Activated T-cell treated with anti-CD3 and anti-CD28 coated beads, Interleukin-2, amount 50 U/mL, for 4 hours (primary cell): ENCODE measurements around the gene NECTIN1. TPM values are rescaled to one million over a fixed set of nuclear protein-coding genes. Genes with fewer than 3 reads are reported as not detected.

ENCODE experiments used
- ATAC-seq, 2 donors: fragments of 200-7000 bp; cut with Tn5 transposase; one replicate each; pipeline ENCODE4 v1.10.0; 2021
- DNase-seq: peaks from one replicate; pipeline ENCODE4 v3.0.0-alpha.2; 2020
- H3K27me3 Mint-ChIP-seq: one replicate; pipeline ENCODE4 v1.8.0; 2021; ENCODE audit warnings: low read depth, mixed read lengths
- H3K36me3 Mint-ChIP-seq: one replicate; pipeline ENCODE4 v1.8.0; 2022; ENCODE audit warnings: mixed read lengths; ENCODE audit not compliant: insufficient read depth
- H3K4me1 Mint-ChIP-seq: one replicate; pipeline ENCODE4 v1.8.0; 2021; ENCODE audit warnings: low read depth, mixed read lengths
- H3K4me3 Mint-ChIP-seq: one replicate; pipeline ENCODE4 v1.8.0; 2021; ENCODE audit warnings: mild to moderate bottlenecking, moderate library complexity, mixed read lengths
- H3K9me3 Mint-ChIP-seq: one replicate; pipeline ENCODE4 v1.8.0; 2021; ENCODE audit warnings: mixed read lengths
- total RNA-seq, 3 donors: library from RNA; stranded (reverse); gene quantifications; one replicate each; pipeline ENCODE4 v1.2.1, GENCODE V29; 2021

NECTIN1 gene
- total RNA-seq, 3 donors from 2014 or later, result 7.5 to 9.0 (median 8.3) TPM

DNA sequence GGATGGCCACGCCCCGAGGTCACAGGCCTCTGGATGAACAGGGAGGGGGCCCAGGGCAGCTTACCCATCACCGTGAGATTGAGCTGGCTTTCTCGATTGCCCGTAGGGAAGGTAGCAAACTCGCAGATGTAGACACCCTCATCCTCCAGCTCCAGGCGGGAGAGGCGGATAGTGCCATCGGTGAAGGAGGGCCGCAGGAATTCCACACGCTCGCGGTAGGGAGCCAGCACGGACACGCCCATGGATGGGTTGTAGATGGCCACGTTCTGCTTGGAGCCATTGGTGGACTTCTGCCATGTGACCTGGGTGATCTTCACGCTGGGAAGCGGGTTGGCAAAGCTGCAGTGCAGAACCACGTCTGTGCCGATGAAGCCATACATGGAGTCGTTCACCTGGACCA is 50.6 kb downstream of the NECTIN1 start:
- Mint-ChIP-seq H3K9me3 (no peaks in the 10 kb centered on the region), H3K4me3 (no peak overlapping the region), H3K36me3 (peaks cover 4% of the 10 kb centered on the region), H3K27me3 (no peaks in the 10 kb centered on the region), H3K4me1 (peaks cover 3% of the 10 kb centered on the region)
- ATAC-seq (no peak), DNase-seq (no peak)

DNA sequence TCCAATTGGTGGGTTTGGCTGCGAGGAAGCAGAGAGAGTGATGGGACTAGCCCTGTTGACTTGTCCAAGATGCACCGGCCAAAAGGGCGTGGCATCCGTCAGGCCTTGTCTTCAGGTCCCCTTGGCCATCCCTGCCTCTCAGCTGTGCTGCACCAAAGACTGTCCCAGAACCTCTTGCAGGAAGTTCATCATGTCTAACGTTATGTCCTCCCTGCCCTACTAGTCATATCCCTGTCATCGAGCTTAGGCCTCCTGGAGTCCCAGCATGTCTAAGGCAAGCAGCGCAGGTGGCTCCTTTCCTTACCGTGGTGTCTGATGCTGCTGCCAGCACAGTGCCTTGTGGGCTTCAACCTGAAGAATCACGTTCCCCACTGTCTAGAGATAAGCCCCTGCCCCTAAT is 51.2 kb downstream of the NECTIN1 start:
- peaks cover 3% of the 10 kb centered on the region for H3K4me1 Mint-ChIP-seq
- H3K27me3 Mint-ChIP-seq, result no peaks in the 10 kb centered on the region
- H3K4me3 Mint-ChIP-seq, result no peak overlapping the region
- no peaks in the 10 kb centered on the region for H3K9me3 Mint-ChIP-seq
- ATAC-seq (no peak), DNase-seq (no peak)
- H3K36me3 Mint-ChIP-seq, result peaks cover 4% of the 10 kb centered on the region

DNA sequence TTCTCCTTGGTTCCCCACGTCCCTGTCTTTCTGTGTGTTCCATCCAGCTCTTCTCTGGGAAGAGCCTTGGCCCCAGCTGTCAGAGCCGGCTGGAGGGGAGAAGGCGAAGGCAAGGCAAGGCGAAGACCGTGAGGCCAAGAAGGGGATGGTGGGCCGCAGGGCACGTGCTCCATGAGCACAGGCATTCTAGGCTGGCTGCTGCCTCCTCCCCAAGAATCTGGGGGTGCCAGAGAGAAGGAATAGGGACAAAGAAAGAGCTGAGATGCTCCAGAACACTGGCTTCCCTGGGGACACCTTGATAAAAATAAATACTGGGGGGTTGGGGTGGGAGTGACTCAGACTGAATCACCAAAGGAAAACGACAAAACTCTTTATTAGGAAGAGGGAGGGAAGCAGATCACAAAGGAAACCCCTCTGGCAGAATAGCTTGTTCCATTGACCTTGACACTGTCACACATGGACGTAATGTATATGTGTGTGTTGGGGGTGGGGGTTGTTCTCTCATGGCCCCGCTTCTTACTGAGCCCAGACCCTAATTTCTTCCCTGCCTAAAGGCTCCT is 52.5 kb downstream of the NECTIN1 start:
- peaks cover 3% of the 10 kb centered on the region for H3K4me1 Mint-ChIP-seq
- H3K36me3 Mint-ChIP-seq, result peaks cover 4% of the 10 kb centered on the region
- no peak overlapping the region for H3K4me3 Mint-ChIP-seq
- H3K27me3 Mint-ChIP-seq, result no peaks in the 10 kb centered on the region
- ATAC-seq (no peak), DNase-seq (no peak)
- no peaks in the 10 kb centered on the region for H3K9me3 Mint-ChIP-seq

DNA sequence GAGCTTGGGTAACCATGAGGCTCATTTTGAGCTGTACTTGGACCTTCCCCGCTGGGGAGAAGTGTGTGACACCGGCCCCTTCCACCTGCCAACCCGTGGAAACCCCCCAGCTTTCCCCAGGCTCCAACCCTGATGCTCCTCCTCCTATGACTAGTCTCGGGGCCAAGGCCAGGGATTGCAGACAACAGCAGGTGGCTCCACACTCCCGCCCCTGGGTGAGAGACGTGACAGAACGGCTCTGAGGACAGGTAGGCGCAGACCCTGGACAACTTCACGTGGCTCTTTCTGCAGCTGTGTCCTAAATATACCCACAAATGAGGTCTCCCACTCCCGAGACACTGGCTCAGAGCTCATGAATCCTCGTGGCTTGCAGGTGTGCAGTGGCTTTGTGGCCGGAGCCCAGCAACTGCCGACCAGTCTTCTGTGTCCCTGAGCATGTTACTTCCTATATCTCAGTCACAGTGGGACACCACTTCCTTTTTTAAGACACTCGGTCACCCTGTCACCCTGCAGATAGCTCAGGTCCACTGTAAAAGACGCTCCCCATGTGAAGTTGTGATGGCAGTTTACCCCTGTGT is 55.2 kb downstream of the NECTIN1 start:
- Mint-ChIP-seq H3K4me3 (no peak overlapping the region), H3K27me3 (no peaks in the 10 kb centered on the region), H3K4me1 (peaks cover 3% of the 10 kb centered on the region), H3K9me3 (no peaks in the 10 kb centered on the region), H3K36me3 (peaks cover 4% of the 10 kb centered on the region)
- peak; percentile 62 to 74 for ATAC-seq
- no peak for DNase-seq

DNA sequence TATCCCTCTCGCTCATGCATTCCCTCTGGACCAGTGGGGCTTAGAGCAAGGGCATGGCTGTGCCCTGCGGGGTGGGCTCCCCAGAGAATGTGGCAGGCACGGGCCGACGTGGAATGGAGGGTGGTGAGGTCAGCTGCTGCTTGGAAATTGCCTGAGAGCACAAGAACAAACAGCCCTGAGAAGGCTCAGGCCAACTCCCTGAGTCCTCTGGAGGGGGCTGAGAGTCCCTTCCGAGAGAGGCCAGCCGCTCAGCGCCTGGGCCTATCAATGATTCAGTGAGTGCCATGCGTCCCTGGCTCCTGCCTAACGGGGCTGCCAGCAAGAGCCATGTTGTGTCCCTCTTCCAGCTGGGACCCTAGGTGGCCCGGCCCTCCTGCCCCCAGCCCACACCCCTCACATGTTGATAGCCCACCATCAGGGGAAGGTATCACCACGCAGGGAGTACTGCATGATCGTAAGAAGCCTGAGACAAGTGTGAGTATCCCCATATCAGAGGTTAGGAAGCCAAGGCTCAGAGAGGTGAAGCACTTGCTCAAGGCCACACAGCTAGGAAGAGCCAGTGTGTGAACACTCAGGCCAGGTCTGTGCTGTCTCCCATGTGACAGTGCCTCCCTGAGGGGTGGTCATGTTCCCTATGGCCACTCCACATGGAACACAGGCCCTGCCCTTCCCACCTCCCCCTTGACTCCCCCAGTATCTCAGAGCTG is 55.8 kb downstream of the NECTIN1 start:
- no peak for ATAC-seq
- Mint-ChIP-seq H3K4me3 (no peak overlapping the region), H3K36me3 (peaks cover 4% of the 10 kb centered on the region), H3K27me3 (no peaks in the 10 kb centered on the region), H3K4me1 (peaks cover 3% of the 10 kb centered on the region), H3K9me3 (no peaks in the 10 kb centered on the region)
- DNase-seq, result no peak

DNA sequence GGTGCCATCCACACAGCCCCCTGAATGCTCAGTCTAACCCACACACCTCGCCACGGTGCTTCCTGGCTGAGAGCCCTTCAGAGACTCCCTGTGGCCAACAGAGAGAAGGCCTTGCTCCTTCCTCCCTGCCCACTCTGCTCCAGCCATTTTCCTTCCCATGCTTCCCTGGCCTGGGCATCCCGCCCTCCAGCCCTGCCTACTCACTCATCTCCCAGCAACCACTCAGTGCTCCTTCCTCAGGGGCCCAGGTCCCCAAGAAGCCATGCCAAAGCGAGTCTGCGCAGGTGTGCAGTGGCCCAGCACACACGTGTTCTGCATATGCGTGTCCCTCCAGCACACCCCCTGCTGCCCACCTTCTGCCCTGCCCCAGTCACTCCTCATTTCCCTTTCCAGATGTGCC is 56.4 kb downstream of the NECTIN1 start:
- no peak overlapping the region for H3K4me3 Mint-ChIP-seq
- no peak for ATAC-seq
- peaks cover 4% of the 10 kb centered on the region for H3K36me3 Mint-ChIP-seq
- no peak for DNase-seq
- H3K27me3 Mint-ChIP-seq, result no peaks in the 10 kb centered on the region
- peaks cover 3% of the 10 kb centered on the region for H3K4me1 Mint-ChIP-seq
- H3K9me3 Mint-ChIP-seq, result no peaks in the 10 kb centered on the region

DNA sequence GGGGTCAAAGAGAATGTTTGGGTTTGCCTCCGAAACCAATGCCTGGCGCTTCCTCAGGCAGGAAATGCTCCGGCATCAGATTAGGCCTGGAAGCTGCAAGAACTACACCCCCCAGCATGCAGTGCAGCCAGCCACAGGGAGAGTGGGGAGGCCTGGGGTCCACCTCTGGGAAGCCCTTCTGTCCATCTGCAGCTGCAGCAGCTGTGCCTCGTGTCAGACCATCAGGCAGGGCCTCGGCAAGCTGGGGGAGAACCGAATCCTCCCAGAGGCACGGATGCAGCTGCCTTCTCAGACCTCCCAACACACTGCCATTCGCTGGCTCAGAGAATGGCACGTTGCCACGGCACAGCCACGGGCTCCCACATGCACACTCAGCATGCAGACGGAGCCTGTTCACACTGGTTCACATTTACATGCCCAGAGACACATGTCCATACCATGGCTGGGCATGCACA is 57.4 kb downstream of the NECTIN1 start:
- DNase-seq (no peak), ATAC-seq (no peak)
- Mint-ChIP-seq H3K4me3 (no peak overlapping the region), H3K4me1 (peaks cover 3% of the 10 kb centered on the region), H3K27me3 (no peaks in the 10 kb centered on the region), H3K9me3 (no peaks in the 10 kb centered on the region), H3K36me3 (no peaks in the 10 kb centered on the region)

DNA sequence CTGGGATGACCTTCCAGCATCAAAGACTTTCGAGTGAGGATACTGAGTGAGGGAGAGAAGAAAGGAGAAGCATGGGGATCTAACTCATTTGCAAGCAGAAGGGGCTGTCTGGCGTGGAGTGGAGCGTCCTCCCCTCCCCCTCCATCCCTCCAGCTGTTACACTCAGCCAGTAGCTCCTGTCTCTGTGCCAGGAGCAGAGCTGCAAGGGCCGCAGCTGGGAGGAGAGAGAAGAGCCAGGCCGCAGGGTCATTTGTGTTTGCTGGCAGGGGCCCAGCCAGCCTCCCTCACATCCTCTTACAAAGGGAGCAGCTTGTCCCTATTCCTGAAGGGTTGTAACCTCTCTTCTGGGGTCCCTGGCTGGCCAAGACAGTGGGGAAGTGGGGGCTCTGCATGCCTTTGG is 57.9 kb downstream of the NECTIN1 start:
- no peaks in the 10 kb centered on the region for H3K9me3 Mint-ChIP-seq
- DNase-seq (no peak), ATAC-seq (no peak)
- no peaks in the 10 kb centered on the region for H3K36me3 Mint-ChIP-seq
- peaks cover 3% of the 10 kb centered on the region for H3K4me1 Mint-ChIP-seq
- no peaks in the 10 kb centered on the region for H3K27me3 Mint-ChIP-seq
- no peak overlapping the region for H3K4me3 Mint-ChIP-seq

DNA sequence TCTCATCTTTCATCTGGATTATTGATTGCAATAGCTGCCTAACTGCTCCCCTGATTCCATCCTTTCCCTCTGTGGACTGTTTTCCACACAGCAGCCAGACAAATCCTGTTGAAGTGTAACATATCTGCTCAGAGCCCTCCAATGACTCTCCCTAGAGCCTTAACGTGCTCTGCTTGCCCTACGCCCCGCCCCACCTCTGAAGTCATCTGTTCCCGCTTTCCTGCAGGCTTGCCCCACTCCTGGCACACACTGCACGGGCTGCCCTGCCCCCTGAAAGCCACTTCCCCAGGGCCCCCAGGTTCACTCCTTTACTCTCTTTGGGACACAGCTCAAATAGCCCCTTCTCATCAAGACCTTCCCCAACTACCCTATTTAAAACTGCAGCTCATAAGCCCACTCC is 59.5 kb downstream of the NECTIN1 start:
- Mint-ChIP-seq H3K4me3 (no peak overlapping the region), H3K4me1 (peaks cover 3% of the 10 kb centered on the region), H3K9me3 (no peaks in the 10 kb centered on the region), H3K27me3 (no peaks in the 10 kb centered on the region), H3K36me3 (no peaks in the 10 kb centered on the region)
- DNase-seq (no peak), ATAC-seq (no peak)

DNA sequence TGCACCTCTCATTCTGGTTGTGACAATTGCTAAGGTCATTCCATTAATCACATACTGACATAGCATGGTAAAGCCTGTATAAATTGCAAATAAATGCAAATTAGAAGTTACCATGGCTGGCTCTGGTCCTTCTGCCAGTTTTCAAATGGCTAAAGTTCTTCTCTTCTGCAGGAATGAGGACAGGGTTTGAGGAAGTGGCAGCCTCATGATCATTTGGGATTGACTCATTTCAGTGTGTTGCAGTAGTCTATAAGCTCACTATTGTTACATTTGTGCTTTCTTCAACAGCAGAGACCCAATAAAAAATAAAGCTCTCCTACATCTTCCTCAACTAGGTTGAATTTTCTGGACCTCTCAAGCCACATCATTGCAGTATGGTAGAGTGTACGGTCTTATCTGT is 60.3 kb downstream of the NECTIN1 start:
- no peak for DNase-seq
- no peaks in the 10 kb centered on the region for H3K27me3 Mint-ChIP-seq
- H3K4me1 Mint-ChIP-seq, result peaks cover under 1% of the 10 kb centered on the region
- H3K4me3 Mint-ChIP-seq, result no peak overlapping the region
- ATAC-seq, result no peak
- H3K36me3 Mint-ChIP-seq, result no peaks in the 10 kb centered on the region
- H3K9me3 Mint-ChIP-seq, result no peaks in the 10 kb centered on the region

DNA sequence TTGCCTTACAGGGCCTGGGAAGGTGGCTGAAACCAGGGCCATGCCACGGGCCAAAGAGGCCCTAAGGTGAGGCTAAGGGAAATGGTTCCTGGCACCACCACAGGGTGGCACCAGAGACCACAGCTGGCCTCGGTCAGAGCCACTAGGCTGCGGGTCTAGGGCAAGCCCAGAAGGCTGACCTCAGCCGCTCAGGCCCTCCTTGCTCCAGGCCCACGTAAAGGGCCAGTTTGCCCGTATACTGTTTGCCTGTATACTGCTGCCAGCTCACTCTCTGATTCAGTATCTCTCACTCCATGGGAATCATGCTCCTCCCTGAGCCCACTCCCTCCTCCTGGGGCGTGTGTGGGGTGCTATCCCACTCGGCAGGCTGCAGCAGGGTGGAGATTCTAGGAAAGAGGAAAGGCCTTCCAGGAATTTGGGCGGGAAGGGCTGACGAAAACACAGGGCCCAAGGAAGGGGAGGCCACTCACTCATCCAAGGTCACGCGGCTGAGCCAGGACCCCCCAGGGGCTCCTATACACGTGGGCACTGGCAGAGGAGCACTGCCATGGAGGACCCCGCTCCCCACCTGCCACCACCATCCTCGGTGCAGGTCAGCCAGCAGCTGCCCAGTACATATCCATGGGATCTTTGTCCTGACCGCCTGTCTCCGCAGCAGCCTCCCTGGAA is 62.4 kb downstream of the NECTIN1 start:
- H3K9me3 Mint-ChIP-seq, result no peaks in the 10 kb centered on the region
- H3K4me1 Mint-ChIP-seq, result no peaks in the 10 kb centered on the region
- ATAC-seq, result peak; percentile 75 to 86
- H3K4me3 Mint-ChIP-seq, result no peak overlapping the region
- DNase-seq, result peak; percentile 51
- no peaks in the 10 kb centered on the region for H3K36me3 Mint-ChIP-seq
- H3K27me3 Mint-ChIP-seq, result no peaks in the 10 kb centered on the region

DNA sequence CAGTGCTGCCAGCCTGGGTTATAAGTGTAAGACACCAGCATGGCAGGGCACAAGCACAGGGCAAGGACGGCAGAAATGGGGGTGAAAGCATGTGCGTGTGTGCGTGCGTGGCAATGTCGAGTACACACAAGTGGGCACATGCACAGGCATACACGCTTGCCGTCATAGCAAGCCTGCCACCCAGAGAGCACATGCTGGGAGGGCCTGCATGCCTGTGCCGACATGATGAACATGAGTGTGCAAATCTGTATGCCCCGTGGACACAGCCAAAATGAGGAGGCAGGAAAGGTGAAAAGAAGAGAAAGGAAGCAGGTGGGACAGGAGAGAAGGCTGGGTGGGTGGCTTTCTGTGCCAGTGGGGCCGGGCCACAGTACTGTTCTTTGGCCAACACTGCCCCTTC is 62.9 kb downstream of the NECTIN1 start:
- ATAC-seq (no peak), DNase-seq (no peak)
- Mint-ChIP-seq H3K4me3 (no peak overlapping the region), H3K36me3 (no peaks in the 10 kb centered on the region), H3K27me3 (no peaks in the 10 kb centered on the region), H3K9me3 (no peaks in the 10 kb centered on the region), H3K4me1 (no peaks in the 10 kb centered on the region)

DNA sequence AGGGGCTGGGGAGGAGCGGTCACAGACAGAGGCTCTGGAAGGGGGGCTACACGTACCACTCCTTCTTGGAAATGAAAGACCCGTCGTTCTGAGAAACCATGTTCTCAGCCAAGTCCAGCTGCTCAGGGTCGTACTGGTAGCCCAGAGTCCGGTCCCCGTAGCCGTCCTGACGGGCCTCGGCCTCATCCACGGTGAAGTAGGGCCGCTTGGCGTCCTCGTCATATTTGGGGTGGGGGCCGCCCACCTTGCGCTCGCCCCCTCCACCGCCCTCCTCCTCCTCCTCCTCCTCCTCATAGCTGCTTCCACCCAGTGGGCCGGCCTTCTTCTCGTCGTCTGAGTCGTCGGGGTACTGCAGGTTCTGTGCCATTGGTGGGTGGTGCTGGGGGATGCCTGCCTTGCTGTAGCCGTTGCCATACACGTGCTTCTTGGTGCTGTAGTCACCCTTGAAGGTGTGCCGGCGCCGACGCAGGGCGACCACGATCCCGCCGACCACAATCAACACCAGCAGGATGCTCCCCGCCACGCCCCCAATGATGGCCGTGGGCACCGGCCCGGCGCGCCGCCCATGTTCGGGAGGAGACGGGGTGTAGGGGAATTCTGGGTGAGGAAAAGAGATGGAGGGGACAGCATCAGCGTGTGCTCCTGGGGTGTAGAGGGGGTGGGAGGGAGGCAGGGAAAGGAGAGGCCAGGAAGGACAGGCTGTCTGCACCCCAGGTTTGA is 64.1 kb downstream of the NECTIN1 start:
- no peaks in the 10 kb centered on the region for H3K4me1 Mint-ChIP-seq
- no peaks in the 10 kb centered on the region for H3K9me3 Mint-ChIP-seq
- H3K36me3 Mint-ChIP-seq, result no peaks in the 10 kb centered on the region
- H3K4me3 Mint-ChIP-seq, result no peak overlapping the region
- DNase-seq, result no peak
- ATAC-seq, result no peak
- no peaks in the 10 kb centered on the region for H3K27me3 Mint-ChIP-seq

DNA sequence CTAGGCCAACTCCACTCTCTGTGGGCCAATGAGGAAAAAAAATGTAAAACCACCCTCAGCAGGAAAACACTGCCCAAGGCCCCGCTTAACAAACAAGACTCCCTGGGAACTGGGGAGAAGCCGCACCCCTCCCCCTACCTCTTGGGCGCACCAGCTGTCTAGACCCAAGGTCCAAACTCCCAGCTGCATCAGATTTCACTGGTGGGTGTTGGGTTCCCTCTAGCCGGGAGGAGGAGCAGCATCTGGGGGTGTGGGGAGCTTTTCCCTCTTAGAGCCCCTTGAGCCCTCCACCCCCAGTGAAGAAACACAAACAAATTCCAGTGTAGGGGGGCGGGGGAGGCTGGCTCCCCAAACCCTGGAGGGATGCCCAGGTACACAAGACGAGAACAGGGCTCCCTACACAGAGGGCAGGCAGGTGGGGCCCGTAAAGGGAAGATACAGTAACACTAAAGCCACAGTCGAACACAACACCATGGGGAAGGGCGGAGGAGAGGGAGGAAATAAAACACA is 64.9 kb downstream of the NECTIN1 start:
- Mint-ChIP-seq H3K36me3 (no peaks in the 10 kb centered on the region), H3K9me3 (no peaks in the 10 kb centered on the region), H3K27me3 (no peaks in the 10 kb centered on the region), H3K4me1 (no peaks in the 10 kb centered on the region), H3K4me3 (no peak overlapping the region)
- ATAC-seq, result no peak
- DNase-seq, result no peak
